Hepatocyte (in vitro differentiated cells): ENCODE results near the gene VANGL2. TPM values are rescaled to one million over a fixed set of nuclear protein-coding genes. Genes with fewer than 3 reads are reported as not detected.

Experiments
- DNase-seq: peaks from one replicate; pipeline ENCODE4 v3.0.0-alpha.2; 2016; ENCODE audit warnings: low spot score
- H2AFZ ChIP-seq: fragments of 200-600 bp; sonication (generic); 2 replicates; pipeline ENCODE4 v1.6.0; 2016; ENCODE audit warnings: antibody characterized with exemption, mild to moderate bottlenecking
- H3K27ac ChIP-seq: fragments of 200-600 bp; sonication (generic); 2 replicates; pipeline ENCODE4 v1.5.1; 2016; ENCODE audit warnings: mild to moderate bottlenecking
- H3K27me3 ChIP-seq: fragments of 200-600 bp; sonication (generic); 2 replicates; pipeline ENCODE4 v1.6.1; 2016
- H3K36me3 ChIP-seq: fragments of 200-600 bp; sonication (generic); replicated peaks from 2 replicates; pipeline ENCODE4 v1.5.1; 2016; ENCODE audit warnings: low read depth; ENCODE audit not compliant: insufficient read depth
- H3K4me1 ChIP-seq: fragments of 200-600 bp; sonication (generic); 2 replicates; pipeline ENCODE4 v1.5.1; 2016; ENCODE audit warnings: mild to moderate bottlenecking, moderate library complexity; ENCODE audit not compliant: insufficient read depth
- H3K4me2 ChIP-seq: fragments of 200-600 bp; sonication (generic); 2 replicates; pipeline ENCODE4 v1.6.0; 2016
- H3K4me3 ChIP-seq: fragments of 200-600 bp; sonication (generic); 2 replicates; pipeline ENCODE4 v1.5.1; 2016; ENCODE audit warnings: mild to moderate bottlenecking
- H3K79me2 ChIP-seq: fragments of 200-600 bp; sonication (generic); 2 replicates; pipeline ENCODE4 v1.6.0; 2017; ENCODE audit warnings: mild to moderate bottlenecking
- H3K9me2 ChIP-seq: fragments of 200-600 bp; sonication (generic); replicated peaks from 2 replicates; pipeline ENCODE4 v1.6.0; 2017; ENCODE audit warnings: mild to moderate bottlenecking; ENCODE audit not compliant: insufficient read depth
- H3K9me3 ChIP-seq: fragments of 200-600 bp; sonication (generic); 2 replicates; pipeline ENCODE4 v1.5.1; 2016; ENCODE audit warnings: low read depth, mild to moderate bottlenecking
- H4K20me1 ChIP-seq: fragments of 200-600 bp; sonication (generic); 2 replicates; pipeline ENCODE4 v1.6.0; 2016; ENCODE audit warnings: mild to moderate bottlenecking; ENCODE audit not compliant: insufficient read depth, poor library complexity, severe bottlenecking
- CTCF ChIP-seq: fragments of 200-600 bp; sonication (generic); IDR thresholded peaks from 2 replicates; pipeline ENCODE4 v1.5.1; 2016; ENCODE audit warnings: antibody characterized with exemption, mild to moderate bottlenecking; ENCODE audit not compliant: poor library complexity
- EZH2 ChIP-seq: fragments of 200-600 bp; sonication (generic); IDR thresholded peaks from 2 replicates; pipeline ENCODE4 v1.6.1; 2016; ENCODE audit warnings: antibody characterized with exemption, mild to moderate bottlenecking, borderline replicate concordance
- EZH2phosphoT487 ChIP-seq: fragments of 200-600 bp; sonication (generic); IDR thresholded peaks from one replicate; pipeline ENCODE4 v1.6.1; 2018; ENCODE audit warnings: antibody characterized with exemption, mild to moderate bottlenecking, low read depth, moderate library complexity; ENCODE audit not compliant: unreplicated experiment, severe bottlenecking
- WGBS: methylation state at CpG from one replicate; pipeline ENCODE4 v1.1.6; 2016; ENCODE audit warnings: low lambda C conversion rate; ENCODE audit errors: missing lambda C conversion rate; 5-methylcytosine and 5-hydroxymethylcytosine counted together
- polyA plus RNA-seq: library from polyadenylated mRNA; unstranded; fragments of >200 nt; fragmentation: Nextera tagmentation; extraction: Ambion mirVana; gene quantifications from 2 replicates; pipeline ENCODE4 v1.2.1, GENCODE V29; 2016
- total RNA-seq: library from RNA; depleted of rRNA; stranded (reverse); fragments of >200 nt; gene quantifications from 2 replicates; pipeline ENCODE4 v1.2.3, GENCODE V29; 2014

VANGL2 gene
- total and polyA plus RNA-seq, 2 experiments from 2014 or later, result 8.2 to 10.9 TPM

GRCh38 chr1:160358073-160358472 is 42.3 kb upstream of the VANGL2 start:
- Histone ChIP-seq H3K79me2 (no peaks in the 10 kb centered on the region), H3K27ac (no peak overlapping the region), H3K9me3 (no peaks in the 10 kb centered on the region), H3K36me3 (no peaks in the 10 kb centered on the region), H3K27me3 (no peaks in the 10 kb centered on the region), H3K4me2 (no peak overlapping the region), H2AFZ (no peak overlapping the region), H3K4me1 (no peaks in the 10 kb centered on the region), H3K9me2 (no peaks in the 10 kb centered on the region), H3K4me3 (no peak overlapping the region), H4K20me1 (no peaks in the 10 kb centered on the region)
- no peak for DNase-seq
- TF ChIP-seq EZH2 (no peak), CTCF (no peak), EZH2phosphoT487 (no peak)
- WGBS, result 91% methylated on average over 4 of the region's 4 CpGs

GRCh38 chr1:160359559-160360226 is 40.7 kb upstream of the VANGL2 start:
- TF ChIP-seq CTCF, result no peak
- no peak for TF ChIP-seq EZH2
- no peak for TF ChIP-seq EZH2phosphoT487
- Histone ChIP-seq H3K27me3 (no peaks in the 10 kb centered on the region), H3K9me2 (no peaks in the 10 kb centered on the region), H3K79me2 (no peaks in the 10 kb centered on the region), H3K4me1 (no peaks in the 10 kb centered on the region), H3K36me3 (no peaks in the 10 kb centered on the region), H4K20me1 (no peaks in the 10 kb centered on the region), H2AFZ (no peak overlapping the region), H3K4me3 (no peak overlapping the region), H3K27ac (no peak overlapping the region), H3K4me2 (no peak overlapping the region), H3K9me3 (no peaks in the 10 kb centered on the region)
- no peak for DNase-seq
- WGBS, result 92% methylated on average over 9 of the region's 9 CpGs

GRCh38 chr1:160360227-160360695 is 40.1 kb upstream of the VANGL2 start:
- no peak overlapping the region for H3K4me2 ChIP-seq
- H3K36me3 ChIP-seq, result no peaks in the 10 kb centered on the region
- no peaks in the 10 kb centered on the region for H3K4me1 ChIP-seq
- H3K9me3 ChIP-seq, result no peaks in the 10 kb centered on the region
- no peak overlapping the region for H3K4me3 ChIP-seq
- H3K79me2 ChIP-seq, result no peaks in the 10 kb centered on the region
- H3K9me2 ChIP-seq, result no peaks in the 10 kb centered on the region
- H2AFZ ChIP-seq, result no peak overlapping the region
- DNase-seq, result no peak
- TF ChIP-seq EZH2phosphoT487, result no peak
- 94% methylated on average over 8 of the region's 8 CpGs for WGBS
- H3K27ac ChIP-seq, result no peak overlapping the region
- H4K20me1 ChIP-seq, result no peaks in the 10 kb centered on the region
- no peaks in the 10 kb centered on the region for H3K27me3 ChIP-seq

GRCh38 chr1:160361199-160361598 is 39.2 kb upstream of the VANGL2 start:
- no peak for TF ChIP-seq CTCF
- no peak for TF ChIP-seq EZH2phosphoT487
- TF ChIP-seq EZH2, result no peak
- Histone ChIP-seq H3K9me3 (no peaks in the 10 kb centered on the region), H3K4me2 (no peak overlapping the region), H2AFZ (no peak overlapping the region), H3K27me3 (no peaks in the 10 kb centered on the region), H3K4me3 (no peak overlapping the region), H3K79me2 (no peaks in the 10 kb centered on the region), H4K20me1 (no peaks in the 10 kb centered on the region), H3K9me2 (no peaks in the 10 kb centered on the region), H3K27ac (no peak overlapping the region), H3K36me3 (no peaks in the 10 kb centered on the region), H3K4me1 (no peaks in the 10 kb centered on the region)
- no peak for DNase-seq
- 85% methylated on average over 2 of the region's 2 CpGs for WGBS
